ENCODE data around the gene FHOD3.

The FHOD3 gene

GRCh38 chr18:36561046-36561445 lies 263.5 kb downstream of the FHOD3 start:
- no peak for DNase-seq

GRCh38 chr18:36564841-36565240 lies 267.3 kb downstream of the FHOD3 start:
- no peak for DNase-seq

- DNase-seq: no peak
These were observed 270.3 kb downstream of the FHOD3 start for GRCh38 chr18:36567800-36568199.

- DNase-seq: no peak
These were observed 271.0 kb downstream of the FHOD3 start for GRCh38 chr18:36568487-36568886.

- DNase-seq: no peak
These were observed 274.8 kb downstream of the FHOD3 start for GRCh38 chr18:36572135-36572856.

- DNase-seq: no peak
These were observed 278.8 kb downstream of the FHOD3 start for GRCh38 chr18:36576339-36576738.

- no peak for DNase-seq
These were observed 281.6 kb downstream of the FHOD3 start for GRCh38 chr18:36578871-36579710.

- DNase-seq: no peak
These were observed 282.8 kb downstream of the FHOD3 start for GRCh38 chr18:36580266-36580665.

GRCh38 chr18:36580874-36581750 lies 283.6 kb downstream of the FHOD3 start:
- no peak for DNase-seq

- DNase-seq: no peak
These were observed 285.7 kb downstream of the FHOD3 start for GRCh38 chr18:36582988-36583745.

- no peak for DNase-seq
These were observed 292.5 kb downstream of the FHOD3 start for GRCh38 chr18:36589857-36590543.

GRCh38 chr18:36590621-36591580 lies 293.4 kb downstream of the FHOD3 start:
- DNase-seq: no peak

- no peak for DNase-seq
These were observed 294.8 kb downstream of the FHOD3 start for GRCh38 chr18:36592282-36592681.

- no peak for DNase-seq
These were observed 295.5 kb downstream of the FHOD3 start for GRCh38 chr18:36593001-36593400.

- no peak for DNase-seq
These were observed 296.1 kb downstream of the FHOD3 start for GRCh38 chr18:36593641-36594040.

GRCh38 chr18:36594621-36595020 lies 297.1 kb downstream of the FHOD3 start:
- no peak for DNase-seq

- DNase-seq: no peak
These were observed 297.7 kb downstream of the FHOD3 start for GRCh38 chr18:36595046-36595817.

GRCh38 chr18:36595818-36596215 lies 298.3 kb downstream of the FHOD3 start:
- no peak for DNase-seq

- DNase-seq: no peak
These were observed 300.1 kb downstream of the FHOD3 start for GRCh38 chr18:36597636-36598035.

GRCh38 chr18:36600548-36600947 lies 303.0 kb downstream of the FHOD3 start:
- no peak for DNase-seq

Data from central memory CD4-positive, alpha-beta T cell (primary cell).